Measurements from ENCODE around the gene ACE2.
A peak's percentile ranks its signal among the peaks of the same experiment; 100 is the strongest.

The ACE2 gene

DNA sequence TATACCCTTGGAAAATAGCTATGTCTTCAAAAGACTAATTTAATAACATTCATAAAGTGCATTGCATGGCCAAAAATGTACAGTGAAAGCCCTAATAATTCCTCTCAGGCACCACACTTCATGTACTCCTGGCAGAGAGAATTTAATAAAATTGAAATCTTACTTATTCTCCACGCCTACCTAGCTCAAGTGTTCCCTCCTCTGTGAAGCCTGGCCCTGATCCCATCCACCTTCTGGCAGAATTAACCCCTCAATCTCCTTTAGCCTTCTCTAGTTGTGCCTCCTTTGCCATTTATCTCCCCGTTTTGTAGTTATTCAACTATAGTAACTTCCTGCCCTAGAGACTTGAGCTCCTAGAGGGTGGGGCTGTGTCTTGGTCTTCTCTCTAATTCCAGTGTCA lies 26.7 kb downstream of the ACE2 start:
- no peak for DNase-seq (ENCODE audit: low spot score)

DNA sequence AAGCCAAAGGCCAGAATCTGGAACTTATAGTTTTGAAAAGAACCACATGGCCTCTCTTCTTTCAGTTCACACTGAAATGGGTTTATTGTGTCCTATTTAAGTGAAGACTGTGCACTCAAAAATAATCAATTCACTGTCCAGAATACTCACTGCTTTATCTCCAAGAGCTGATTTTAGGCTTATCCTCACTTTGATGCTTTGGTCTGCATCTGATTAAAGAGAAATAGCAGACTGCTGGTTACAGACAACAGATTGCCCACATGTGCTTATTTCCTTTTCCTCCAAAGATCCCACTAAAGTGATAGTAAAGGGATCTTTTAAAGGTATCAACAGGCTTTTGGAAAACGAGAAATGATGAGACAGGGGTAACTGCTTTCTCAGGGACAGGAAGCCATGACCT lies 30.6 kb downstream of the ACE2 start:
- no peak for DNase-seq (ENCODE audit: low spot score)

DNA sequence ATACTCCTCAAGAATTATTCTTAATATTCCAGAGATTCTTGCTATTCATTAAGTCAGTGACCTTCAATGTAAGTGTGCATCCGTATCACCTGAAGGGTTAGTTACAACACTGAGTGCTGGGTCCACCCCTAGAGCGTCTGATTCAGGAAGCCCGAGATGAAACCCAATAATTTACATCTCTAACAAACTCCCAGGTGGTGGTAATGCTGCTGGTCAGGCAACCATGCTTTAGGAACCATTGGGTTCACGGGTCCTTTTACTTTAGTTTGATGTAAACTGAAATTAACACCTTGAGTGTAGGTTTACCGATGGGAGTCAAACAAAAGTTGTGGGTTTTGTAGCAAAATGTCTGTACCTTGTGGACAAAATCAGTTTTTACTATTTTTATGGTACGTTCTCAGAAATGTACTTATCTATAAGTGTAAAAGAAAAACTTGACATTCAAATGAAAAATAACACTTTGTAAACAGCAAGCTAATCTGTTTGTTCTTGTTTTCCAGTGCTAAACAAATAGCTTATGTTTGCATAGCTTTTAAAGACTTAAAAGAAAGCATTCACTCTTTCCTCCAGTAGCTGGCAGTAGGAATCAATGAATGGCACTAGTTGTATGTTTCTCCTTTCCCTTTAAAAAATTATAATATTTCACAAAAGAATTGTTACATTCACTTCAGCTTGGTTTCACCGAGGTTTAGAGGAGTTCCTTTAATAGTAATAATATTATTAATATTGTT lies 32.7 kb downstream of the ACE2 start:
- DNase-seq (ENCODE audit: low spot score), result peak; percentile 9

DNA sequence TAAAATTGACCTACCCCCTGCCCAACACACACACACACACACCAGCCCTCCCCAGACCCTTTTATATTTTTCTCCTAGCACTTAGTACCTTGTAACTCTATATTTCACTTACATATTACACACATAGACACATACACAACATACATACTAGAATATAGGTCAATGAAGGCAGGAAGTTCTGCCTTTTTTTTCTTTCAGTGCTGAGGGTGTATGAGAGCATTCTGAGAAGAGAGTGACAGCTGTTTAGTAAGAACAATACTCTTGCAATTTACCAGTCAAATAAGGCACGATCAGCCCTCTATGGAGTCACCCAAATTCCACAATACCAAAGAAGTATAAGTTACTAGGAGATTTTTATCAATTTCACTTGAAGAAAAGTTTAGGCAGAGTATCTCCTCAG lies 33.5 kb downstream of the ACE2 start:
- no peak for DNase-seq (ENCODE audit: low spot score)

DNA sequence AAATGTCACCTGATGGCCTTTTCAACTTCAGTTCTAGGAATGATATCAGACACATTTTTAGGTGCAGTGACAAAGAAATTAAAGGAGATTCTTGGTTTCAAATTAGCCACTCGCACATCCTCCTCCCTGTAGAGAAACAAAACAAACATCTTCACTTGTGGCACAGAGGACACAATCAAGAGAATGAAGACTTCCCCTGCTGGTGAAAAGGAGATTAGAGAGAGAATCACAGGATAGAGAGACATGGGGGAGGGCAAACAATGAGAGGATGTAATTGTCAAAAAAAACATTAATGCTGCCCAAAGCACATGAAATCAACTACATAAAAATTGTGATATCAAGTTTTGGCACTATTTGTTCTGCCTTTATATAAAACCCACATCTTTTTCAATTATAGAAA lies 34.5 kb downstream of the ACE2 start:
- no peak for DNase-seq (ENCODE audit: low spot score)

DNA sequence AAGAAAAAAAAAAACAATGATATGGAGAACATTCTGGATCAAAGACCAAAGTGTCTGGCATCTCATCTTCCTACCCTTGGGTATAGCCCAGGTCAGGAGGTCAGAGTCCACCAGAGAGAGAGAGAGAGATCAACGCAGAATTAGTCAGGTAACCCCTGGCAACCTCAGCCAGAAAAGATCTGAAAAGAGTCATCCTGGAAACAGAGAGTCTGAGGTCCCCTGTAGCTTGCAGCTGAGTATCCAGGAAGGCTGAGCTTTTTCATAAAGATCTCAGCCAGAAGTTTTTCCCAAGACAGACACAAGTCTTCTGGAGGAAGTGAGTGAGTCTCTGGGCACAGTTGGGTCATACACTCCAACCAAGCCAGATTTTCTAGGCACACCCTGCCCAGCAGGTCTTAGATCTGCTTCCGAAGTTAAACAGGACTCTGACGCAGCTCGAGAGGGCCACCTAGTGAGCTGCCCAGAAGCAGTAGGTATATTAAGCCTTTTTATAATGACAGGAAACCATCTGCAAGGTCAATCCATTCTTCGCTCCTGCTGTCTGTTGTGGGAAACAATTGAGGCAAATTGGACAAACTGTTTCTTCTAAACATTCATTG lies 35.7 kb downstream of the ACE2 start:
- peak; percentile 68 for DNase-seq (ENCODE audit: low spot score)

DNA sequence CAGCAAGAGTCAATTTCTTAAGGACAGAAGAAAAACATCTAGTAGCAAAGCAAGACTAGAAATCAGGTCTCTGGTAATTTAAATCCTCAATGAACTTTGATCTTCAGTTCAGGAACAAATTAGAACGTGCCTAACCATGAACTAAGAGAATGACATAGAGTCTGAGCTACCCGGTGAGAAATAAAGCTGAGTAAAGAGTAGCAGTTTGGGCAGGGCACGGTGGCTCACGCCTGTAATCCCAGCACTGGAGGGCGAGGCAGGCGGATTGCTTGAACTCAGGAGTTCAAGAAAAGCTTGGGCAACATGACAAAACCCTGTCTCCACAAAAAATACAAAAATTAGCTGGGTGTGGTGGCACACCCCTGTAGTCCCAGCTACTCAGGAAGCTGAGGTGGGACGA lies 37.7 kb downstream of the ACE2 start:
- no peak for DNase-seq (ENCODE audit: low spot score)

DNA sequence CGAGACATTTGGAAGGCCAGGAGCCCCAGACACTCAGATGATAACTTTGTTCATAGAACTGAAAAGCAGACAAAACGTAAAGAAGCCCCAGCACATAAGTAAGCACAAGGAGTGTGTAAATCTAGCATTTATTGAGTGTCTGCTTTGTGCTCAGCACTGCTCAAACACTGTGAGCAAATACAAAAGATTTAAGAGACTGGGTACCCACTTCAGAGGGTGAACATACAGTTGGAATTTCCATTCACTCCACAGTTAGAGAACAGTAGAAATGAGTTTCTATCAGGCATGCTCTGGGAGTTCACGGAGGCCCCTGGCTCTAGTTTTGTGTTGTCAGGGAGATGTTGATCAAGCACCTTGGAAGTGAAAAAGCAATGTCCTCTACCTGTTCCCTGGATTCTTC lies 39.8 kb downstream of the ACE2 start:
- no peak for DNase-seq (ENCODE audit: low spot score)

DNA sequence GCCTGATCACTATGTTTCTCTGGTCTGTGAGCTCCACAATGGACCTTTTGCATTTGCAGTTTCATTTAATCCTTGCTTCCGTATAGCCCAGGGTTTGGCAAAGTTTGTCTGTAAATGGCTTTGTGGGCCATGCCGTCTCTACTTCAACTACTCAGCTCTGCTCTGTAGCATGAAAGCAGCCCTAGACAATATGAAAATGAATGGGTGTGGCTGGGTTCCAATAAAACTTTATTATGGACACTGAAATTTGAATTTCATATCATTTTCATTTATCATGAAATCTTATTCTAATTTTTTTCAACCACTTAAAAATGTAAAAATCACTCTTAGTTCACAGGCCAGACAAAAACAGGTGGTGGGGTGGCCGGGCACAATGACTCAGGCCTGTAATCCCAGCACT lies 41.5 kb downstream of the ACE2 start:
- DNase-seq (ENCODE audit: low spot score), result no peak

DNA sequence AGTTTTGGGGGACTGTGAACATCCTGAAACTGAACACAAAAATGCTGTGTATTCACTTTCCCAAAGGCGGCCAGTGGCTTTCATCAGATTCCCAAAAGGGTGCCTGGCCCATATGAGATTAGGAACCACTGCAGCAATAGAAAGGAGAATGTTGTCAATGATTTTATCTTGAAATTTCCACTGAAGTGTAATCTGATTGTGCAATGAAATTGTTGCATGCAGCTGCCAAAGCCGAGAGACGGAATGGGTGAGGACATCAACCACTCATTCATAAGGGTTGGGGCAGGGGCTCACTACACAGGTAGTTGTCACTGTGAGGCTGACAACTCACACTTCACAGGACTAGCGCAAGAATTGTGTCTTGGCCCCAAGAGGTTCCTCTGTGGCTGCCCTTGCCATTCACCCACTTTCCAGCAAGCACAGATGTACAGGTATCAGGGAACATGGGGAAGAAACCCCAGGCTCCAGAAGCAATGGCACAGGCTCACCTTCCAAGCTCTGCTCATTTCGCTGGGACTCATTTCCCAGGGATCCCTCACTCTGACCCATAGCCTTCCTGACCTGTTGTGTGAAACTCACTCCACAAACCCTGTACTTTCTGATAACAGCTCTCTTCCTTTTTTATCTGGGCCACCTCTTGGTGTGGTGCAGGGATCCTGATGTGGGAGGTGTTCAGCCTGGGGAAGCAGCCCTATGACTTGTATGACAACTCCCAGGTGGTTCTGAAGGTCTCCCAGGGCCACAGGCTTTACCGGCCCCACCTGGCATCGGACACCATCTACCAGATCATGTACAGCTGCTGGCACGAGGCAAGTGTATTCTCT lies 51.4 kb downstream of the ACE2 start:
- DNase-seq (ENCODE audit: low spot score), result no peak

DNA sequence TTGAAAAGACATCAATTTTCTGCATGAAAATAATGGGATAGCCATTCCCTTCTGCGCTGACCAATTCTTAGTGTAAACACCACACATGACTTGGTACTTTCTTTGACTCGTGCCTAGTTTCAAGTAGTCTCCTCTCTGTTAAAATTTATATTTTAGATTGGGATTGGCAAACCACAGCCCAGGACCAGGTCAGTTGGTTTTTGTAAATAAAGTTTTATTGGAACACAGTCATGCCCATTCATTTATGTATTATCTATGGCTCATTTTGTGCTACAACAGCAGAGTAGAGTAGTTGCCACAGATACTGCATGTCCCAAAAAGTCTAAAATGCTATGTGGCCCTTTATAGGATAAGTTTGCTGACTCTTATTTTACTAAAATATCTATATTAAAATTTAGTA lies 53.4 kb downstream of the ACE2 start:
- no peak for DNase-seq (ENCODE audit: low spot score)

DNA sequence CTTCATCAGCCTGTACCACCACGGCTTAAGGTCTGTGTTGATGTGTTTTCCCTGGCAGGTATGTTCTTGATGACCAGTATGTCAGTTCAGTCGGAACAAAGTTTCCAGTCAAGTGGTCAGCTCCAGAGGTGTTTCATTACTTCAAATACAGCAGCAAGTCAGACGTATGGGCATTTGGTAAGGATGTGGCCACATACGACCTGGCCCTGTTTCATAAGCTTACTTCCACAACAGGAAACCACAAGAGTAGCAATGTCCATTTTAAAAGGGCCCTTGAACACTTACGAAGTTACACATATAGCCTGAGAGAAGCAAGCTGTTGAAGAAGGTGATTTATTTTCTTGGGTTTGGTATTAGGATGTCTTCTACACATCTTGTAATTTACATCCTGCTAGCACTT lies 54.0 kb downstream of the ACE2 start:
- DNase-seq (ENCODE audit: low spot score), result no peak

DNA sequence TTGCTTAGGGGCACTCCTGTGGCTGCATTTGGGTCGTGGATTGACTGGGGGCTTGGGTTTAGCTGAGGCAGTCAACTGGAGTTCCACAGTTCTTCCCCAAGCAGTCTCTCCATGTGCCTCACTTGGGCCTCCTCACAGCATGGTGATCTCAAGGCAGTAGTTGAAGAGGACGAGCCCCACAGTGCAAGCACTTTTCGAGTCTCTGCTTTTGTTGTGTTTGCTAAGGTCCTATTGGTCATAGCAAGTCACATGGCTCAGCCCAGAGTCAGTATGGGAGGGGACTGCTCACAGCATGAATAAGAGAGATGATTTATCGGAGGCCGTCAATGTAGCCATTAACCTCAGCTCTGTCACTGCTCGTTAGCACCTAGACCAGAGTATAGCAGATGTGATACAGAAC lies 70.4 kb downstream of the ACE2 start:
- no peak for DNase-seq (ENCODE audit: low spot score)

DNA sequence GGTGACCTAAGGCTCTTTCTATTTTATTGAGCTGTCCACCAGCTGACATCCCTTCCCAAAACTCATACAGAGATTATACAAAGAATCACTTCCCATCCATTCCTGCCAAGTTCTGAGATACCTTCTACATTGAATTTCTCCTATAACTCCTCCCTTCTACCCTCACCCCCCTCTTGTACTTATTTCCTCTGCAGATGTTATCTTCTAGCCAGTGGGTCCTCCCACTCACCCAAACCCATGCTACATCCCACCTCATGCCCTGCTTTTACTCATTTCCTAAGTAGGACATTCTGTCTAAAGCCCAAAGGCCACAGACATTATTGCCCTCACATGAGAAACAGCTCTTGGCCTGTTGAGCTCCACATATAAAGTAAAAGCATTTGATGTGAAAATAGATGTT lies 71.6 kb downstream of the ACE2 start:
- DNase-seq (ENCODE audit: low spot score), result no peak

DNA sequence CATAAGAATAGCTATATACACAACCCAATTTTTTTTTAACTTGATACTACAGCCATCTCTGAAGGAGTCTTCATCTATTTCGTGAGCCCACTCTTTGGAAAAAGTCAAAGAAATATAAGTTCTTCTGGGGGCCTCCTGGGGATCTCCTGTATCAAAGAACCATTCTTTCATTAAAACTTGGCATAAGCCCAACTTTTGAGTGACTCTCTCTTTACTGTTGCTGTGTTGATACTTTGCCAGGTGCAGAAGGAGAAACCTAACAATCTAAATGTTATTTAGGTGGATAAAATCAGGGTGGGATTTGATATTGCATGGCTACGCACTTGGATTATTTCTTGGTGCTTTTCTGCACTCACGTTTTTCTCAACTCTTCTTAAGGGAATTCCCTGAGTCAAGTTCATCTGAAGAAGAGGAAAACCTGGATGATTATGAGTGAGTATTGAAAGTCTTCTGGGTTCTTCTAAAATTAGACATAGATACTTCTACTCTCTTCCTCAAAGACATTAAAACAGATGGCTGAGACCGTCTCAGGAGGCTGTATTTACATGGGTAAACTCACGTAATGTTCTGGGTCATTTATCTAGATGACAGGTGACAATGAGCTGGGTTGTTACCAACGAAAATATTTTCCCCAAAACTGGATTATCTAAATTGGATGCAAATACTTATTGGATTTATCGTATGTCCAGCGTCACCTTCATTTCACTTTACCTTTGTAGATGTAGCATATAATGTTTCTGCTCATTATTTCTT lies 74.9 kb downstream of the ACE2 start:
- DNase-seq (ENCODE audit: low spot score), result no peak

DNA sequence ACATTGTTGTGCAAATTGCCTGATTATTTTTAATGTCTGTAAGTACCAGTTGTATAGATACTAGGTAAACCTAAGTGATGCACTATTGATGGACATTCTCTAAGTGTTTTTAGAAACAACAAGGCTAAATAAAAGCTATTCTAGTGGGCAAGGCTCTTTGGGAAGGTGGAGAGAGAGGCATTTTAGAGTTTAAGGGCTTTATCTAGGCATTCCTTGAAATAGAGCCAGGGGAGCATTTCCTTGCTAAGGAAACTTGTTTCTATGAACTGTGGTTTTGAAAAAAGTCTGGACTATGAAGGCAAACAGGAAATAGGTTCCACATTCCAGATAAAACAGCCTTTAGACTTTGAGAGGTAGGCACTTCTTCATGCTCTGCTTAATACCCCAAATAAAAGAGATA lies 76.3 kb downstream of the ACE2 start:
- DNase-seq (ENCODE audit: low spot score), result no peak

DNA sequence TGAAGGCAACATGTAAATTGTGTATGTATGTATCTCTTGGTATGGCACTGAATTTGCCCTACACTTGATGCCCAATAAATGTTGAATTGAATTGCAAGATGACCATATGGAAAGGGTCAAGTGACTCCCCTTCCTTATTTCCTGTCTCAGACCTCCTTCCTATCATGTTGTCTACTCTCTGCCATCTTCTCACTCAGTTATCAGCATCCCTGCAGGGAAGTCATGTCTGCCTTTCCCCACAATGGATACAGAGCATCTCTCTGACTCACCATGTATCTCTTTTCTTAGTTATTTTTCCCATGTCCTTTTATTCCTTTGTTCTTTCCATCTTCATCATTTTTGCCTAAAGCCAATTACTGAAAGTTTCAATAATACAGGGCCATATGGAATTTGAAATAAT lies 77.7 kb downstream of the ACE2 start:
- DNase-seq (ENCODE audit: low spot score), result no peak

DNA sequence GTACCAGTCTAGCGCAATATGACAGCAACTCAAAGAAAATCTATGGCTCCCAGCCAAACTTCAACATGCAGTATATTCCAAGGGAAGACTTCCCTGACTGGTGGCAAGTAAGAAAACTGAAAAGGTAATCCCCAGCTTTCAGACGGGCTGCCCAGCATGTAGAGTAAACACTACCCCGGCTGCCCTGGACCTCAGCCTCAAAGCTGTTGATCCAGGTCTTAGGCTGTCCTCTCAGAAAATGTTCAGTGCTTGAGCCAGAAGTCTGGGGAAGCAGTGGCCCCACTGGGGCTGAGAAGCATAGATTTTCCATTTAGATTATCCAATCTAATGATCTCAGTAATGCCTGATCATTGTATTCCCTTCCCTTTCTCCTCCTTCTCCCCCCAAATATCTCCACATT lies 78.3 kb downstream of the ACE2 start:
- no peak for DNase-seq (ENCODE audit: low spot score)

DNA sequence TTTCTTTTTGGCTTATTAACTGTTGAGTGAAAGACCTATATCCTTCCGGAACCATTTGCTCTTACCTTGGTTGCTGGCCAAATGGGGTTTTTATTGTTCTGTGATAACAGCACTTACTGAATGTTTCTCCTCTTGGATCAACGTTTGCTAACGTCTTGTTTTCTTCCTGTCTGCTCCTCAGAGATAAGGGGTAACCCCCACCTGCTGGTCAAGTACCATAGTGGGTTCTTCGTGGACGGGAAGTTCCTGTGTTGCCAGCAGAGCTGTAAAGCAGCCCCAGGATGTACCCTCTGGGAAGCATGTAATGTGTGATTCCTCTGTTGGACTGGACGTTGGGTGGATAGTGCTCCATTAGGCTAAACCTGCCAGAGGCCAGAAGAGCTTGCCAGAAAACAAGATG lies 84.8 kb downstream of the ACE2 start:
- DNase-seq (ENCODE audit: low spot score), result no peak

DNA sequence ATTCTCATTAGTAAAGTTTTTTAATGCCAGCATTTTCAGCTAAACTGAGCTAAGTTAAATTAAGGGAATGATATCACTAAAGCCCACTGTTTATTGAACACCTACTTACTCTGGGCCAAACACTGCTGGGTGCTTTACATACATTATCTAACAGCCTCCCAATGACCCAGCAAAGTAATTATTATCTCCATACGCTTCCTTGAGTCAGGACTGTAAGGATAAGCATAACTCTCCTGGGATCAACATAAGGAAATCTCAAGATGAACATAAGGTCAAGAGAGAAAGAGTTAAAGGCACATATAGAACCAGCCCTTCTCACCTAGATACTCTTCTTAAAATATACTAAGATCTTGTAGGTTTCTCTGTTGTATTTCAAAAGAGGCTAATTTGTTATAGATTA lies 86.5 kb downstream of the ACE2 start:
- no peak for DNase-seq (ENCODE audit: low spot score)

DNA sequence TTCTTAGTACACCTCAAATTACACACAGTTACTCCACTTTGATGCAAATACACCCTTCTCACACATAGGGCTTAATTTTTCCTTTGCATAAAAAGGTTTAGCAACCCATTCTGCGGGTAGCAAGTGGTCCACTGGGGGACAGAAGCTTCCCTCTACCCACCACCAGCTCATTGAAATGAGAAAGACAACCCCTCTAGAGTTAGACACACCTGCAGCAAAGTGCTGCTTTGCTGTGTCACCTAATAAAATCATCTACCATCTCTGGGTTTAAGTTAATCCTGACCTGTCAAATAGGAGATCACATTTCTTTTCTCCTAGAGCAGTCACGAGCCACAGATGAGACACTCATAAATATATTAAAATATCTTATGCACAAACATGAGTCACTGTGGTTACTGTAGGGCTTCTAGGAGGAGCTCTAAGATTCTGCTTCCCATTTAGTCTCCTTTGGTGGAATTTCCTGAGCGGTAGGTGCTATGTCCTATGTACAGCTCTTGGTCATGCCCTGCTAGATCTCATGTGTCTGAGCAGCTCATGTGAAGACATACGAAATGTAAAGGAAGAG lies 88.3 kb downstream of the ACE2 start:
- DNase-seq (ENCODE audit: low spot score), result peak; percentile 26

DNA sequence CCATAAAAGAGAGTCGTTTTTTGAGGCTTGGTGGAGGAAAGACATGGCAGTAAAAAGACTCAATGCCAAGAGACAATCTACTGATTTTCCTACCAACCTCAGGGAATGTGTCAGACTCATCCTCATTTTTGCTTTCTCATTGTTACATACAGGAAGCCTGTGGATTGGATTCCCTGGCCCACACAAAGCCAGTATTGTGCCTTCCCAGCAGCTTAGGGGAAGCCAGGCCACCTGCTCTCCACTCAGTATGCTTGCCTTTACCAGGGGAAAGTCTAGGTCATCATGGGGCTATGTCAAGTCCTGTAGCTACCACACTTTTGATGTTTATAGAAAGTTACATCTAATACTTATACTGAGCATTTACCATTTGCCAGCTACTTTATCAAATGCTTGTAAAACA lies 89.2 kb downstream of the ACE2 start:
- no peak for DNase-seq (ENCODE audit: low spot score)

Measured in RKO (cell line).